ENCODE data around the gene ZCCHC14. TPM values are rescaled to one million over a fixed set of nuclear protein-coding genes. Genes with fewer than 3 reads are reported as not detected.
"Not testable (repeated sequence)": the region's sequence is repeated elsewhere in the genome, so short reads cannot be mapped to it uniquely, and the experiment has no call there.

Gene ZCCHC14
- polyA plus RNA-seq, 3 donors, result 33.8 to 38.1 (median 36.9) TPM

GRCh38 chr16:87487361-87487924 is 5.4 kb downstream of the ZCCHC14 start:
- no peak for DNase-seq (ENCODE audit: extremely low read depth in 1 of 11, low read depth in 9 of 11, low spot score in 4 of 11)

- no peak for DNase-seq (ENCODE audit: extremely low read depth in 1 of 11, low read depth in 9 of 11, low spot score in 4 of 11)
Observed at GRCh38 chr16:87486713-87487247, 6.0 kb downstream of the ZCCHC14 start.

- no peak for DNase-seq (ENCODE audit: extremely low read depth in 1 of 11, low read depth in 9 of 11, low spot score in 4 of 11)
Observed at GRCh38 chr16:87486282-87486681, 6.5 kb downstream of the ZCCHC14 start.

DNA sequence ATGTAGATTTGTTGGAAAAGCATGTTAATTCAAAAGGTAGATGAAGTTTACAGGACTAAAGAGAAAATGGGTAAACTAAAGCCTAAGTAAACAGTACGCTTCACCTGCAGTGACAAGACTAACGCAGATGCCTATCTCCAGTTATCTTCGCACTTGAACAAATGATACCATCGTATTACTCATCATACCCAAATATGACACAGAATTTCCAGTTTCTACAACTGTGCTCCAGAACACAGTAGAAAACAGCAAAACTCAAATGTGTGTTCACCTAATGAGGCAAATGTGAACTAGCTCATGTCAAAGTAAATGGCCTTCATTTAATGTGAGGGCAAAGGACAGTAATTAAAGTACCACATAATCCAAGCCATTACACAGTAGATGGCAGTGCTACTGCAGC is 7.0 kb downstream of the ZCCHC14 start:
- DNase-seq (ENCODE audit: extremely low read depth in 1 of 11, low read depth in 9 of 11, low spot score in 4 of 11), result not testable (repeated sequence)

DNA sequence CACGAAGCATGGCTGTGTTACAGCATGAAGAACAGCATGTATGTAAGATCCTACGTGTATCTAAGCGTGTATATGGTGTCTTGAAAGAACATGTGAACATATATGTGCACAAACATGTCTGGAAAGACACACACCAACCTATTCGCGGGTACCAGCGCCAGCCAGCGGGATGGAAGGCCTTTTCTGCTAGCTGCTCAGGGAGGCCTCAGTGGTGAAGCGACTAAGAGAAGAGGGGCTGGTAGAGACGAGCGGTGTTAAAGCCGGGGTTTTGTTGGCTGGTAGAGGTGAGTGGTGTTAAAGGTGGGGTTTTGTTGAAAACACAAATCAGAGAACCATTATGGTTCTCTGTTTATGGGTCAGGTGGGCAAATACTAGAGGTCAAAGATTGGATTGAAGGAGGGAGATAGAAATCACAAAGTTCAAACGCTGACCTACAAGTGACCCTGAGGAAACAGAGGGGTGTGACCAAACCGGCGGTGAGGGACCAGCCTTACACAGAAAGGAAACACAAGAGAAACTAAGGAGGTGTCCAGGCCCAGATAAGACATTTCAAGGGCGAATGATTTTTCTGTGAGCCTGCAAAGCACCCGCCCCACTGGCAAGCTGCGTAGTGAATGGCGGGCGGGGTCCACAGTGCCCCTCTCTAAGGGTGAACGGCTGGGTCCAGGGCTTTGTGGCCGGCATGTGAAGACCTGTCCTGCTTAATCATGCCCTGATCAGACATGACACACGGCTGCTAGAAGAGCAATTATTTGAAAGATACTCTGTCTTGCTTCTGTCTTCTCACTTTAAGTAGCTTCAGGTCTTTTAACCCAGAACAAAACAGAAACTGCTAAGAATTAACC is 8.1 kb downstream of the ZCCHC14 start:
- no peak for DNase-seq (ENCODE audit: extremely low read depth in 1 of 11, low read depth in 9 of 11, low spot score in 4 of 11)

GRCh38 chr16:87483481-87483880 is 9.3 kb downstream of the ZCCHC14 start:
- DNase-seq (ENCODE audit: extremely low read depth in 1 of 11, low read depth in 9 of 11, low spot score in 4 of 11), result no peak

DNA sequence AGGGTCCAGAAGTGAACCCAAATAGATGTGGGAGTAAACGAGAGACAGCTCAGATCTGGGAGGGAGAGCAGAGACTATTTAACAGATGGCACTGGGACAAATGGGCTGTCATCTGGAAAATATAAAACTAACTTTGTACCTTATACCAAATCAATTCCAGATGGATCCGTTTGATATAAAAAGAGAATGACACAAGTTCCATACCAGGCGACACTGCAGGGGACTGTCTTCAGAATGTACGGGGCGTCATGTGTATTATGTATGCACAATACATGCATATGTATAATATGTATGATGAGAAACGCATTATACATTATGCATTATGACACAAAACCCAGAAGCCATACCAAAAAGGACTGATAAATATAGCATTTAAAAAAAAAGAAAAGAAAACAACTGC is 10.2 kb downstream of the ZCCHC14 start:
- DNase-seq (ENCODE audit: extremely low read depth in 1 of 11, low read depth in 9 of 11, low spot score in 4 of 11), result not testable (repeated sequence)

DNA sequence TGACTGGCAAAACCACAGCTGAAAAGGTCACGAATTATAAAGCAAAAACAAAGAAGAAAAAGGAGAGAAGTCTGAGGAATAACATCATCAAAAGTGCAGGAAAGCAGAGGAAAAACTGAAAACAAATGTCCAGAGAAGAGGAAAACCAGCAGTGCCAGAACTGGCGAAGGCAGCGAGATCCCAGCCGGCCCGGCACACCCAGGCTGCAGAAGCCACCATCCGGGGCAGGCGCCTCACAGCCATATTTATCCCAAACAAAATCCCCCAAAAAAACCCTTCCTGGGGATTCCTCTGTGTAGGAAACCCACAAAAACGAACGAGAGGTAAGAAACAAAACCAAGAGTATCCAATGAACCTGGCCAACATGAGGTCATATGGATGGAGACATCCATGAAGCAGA is 10.6 kb downstream of the ZCCHC14 start:
- no peak for DNase-seq (ENCODE audit: extremely low read depth in 1 of 11, low read depth in 9 of 11, low spot score in 4 of 11)

DNA sequence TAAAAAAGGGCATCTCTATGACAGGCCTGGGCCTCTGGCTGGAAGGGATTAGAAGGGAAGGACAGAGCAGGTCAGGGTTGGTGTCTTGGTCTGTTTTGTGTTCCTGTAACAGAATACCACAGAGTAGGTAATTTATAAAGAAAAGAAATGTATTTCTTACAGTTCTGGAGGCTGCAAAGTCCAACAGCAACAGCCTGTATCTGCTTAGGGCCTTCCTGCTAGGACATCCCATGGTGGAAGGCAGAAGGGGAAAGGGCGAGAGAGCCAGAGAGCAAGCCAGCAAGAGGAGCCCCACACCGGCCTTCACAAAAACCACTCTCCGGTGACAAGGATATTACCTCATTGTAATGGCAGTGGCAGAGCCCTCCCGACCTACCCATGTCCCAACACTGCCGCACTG is 11.1 kb downstream of the ZCCHC14 start:
- not testable (repeated sequence) for DNase-seq (ENCODE audit: extremely low read depth in 1 of 11, low read depth in 9 of 11, low spot score in 4 of 11)

- not testable (repeated sequence) for DNase-seq (ENCODE audit: extremely low read depth in 1 of 11, low read depth in 9 of 11, low spot score in 4 of 11)
Observed at GRCh38 chr16:87477209-87477981, 15.4 kb downstream of the ZCCHC14 start.

- no peak for DNase-seq (ENCODE audit: extremely low read depth in 1 of 11, low read depth in 9 of 11, low spot score in 4 of 11)
Observed at GRCh38 chr16:87474566-87474996, 18.2 kb downstream of the ZCCHC14 start.

DNA sequence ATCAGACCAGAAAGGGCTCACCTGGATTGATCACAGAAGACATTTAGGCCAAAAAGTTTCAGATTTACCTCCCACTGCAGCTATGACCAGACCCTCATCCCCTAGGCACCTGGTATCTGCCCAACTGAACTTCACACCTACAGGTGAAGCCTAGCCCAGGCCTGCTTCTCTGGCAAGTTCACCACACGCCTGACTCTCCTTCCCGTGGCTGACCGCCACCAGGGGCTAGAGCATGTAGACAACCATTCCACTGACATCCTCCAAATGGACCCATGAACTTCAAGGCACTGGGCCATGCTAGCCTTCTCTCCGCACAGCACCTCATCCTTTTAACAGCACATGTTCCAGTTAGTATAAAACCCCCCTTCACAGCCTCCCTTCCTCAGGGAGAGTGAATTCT is 18.8 kb downstream of the ZCCHC14 start:
- DNase-seq (ENCODE audit: extremely low read depth in 1 of 11, low read depth in 9 of 11, low spot score in 4 of 11), result no peak

DNA sequence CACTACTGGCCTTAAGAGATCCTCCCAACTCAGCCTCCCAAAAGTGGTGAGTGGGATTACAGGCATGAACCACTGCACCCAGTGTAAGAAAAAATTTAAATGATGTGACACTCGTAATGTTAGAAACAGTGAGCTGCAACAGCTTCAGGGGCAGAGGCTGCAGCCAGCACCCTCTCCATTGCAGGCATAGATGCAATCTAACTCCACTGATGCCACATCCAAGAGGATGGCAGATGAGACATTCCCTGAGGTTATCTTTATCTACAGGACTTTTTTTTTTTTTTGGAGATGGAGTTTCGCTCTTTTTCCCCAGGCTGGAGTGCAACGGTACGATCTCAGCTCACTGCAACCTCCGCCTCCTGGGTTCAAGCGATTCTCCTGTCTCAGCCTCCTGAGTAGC is 19.9 kb downstream of the ZCCHC14 start:
- DNase-seq (ENCODE audit: extremely low read depth in 1 of 11, low read depth in 9 of 11, low spot score in 4 of 11), result no peak

GRCh38 chr16:87472142-87472778 is 20.6 kb downstream of the ZCCHC14 start:
- no peak for DNase-seq (ENCODE audit: extremely low read depth in 1 of 11, low read depth in 9 of 11, low spot score in 4 of 11)

GRCh38 chr16:87471278-87472141 is 21.3 kb downstream of the ZCCHC14 start:
- DNase-seq (ENCODE audit: extremely low read depth in 1 of 11, low read depth in 9 of 11, low spot score in 4 of 11), result no peak

DNA sequence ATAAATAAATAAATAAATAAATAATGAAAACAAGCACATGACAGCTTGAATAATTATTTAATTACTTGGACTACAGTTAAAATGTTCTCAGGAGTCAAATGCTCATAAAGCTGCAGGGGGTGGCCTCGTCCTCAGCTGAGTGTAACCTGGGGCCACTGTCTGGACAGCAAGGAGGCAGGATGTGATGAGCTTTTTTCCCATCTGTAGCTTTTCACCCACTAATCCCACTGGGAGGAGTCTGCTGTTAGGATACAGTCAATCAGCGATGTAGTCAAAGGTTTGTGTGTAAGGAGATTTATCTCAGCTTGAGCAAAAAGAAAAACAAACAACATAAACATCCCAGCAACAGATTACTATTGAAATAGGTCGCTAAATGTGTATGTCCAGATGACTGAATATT is 22.5 kb downstream of the ZCCHC14 start:
- no peak for DNase-seq (ENCODE audit: extremely low read depth in 1 of 11, low read depth in 9 of 11, low spot score in 4 of 11)

DNA sequence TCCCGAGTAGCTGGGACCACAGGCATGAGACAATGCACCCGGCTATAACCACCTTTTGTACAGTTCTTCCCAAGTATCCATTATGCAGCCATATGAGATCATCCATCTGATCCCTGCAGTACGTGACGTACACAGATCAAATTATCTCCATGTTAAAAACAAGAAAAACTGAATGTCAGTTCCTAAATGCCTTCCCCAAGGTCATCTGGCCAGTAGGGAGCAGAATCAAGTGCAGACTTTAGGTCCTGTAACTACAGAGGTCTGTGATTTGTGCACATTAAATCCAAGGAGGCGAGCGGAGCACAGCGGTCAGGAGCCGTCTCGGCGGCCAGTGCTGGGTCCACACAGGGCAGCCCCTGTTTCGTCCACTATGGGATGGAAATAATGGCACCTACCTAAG is 23.7 kb downstream of the ZCCHC14 start:
- DNase-seq (ENCODE audit: extremely low read depth in 1 of 11, low read depth in 9 of 11, low spot score in 4 of 11), result no peak

DNA sequence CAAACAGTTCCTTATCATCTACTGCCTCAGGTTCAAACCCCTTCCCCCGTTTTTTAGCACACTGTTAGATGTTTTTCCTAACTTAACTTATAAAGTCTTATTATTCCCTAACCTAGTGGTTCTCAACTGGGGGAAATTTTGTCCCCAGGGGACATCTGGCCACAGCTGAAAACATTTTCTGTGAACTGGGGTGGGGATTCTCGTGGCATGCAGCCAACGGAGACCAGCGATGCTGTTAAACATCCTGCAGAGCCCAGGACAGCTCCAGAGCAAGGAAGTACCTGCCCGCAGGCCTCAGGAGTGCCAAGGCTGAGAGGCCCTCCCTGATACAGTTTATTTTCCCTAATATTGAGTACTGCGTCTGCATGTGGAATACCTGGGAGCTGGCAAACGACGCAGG is 24.3 kb downstream of the ZCCHC14 start:
- DNase-seq (ENCODE audit: extremely low read depth in 1 of 11, low read depth in 9 of 11, low spot score in 4 of 11), result no peak
